IMR-90 (cell line): ENCODE results near the gene SRRM2.

Experiments
- BHLHE40 ChIP-seq: fragments of 150-350 bp; IDR thresholded peaks from 2 replicates; pipeline ENCODE4 v1.6.1; 2016; ENCODE audit warnings: mild to moderate bottlenecking, low read depth, low read length
- CEBPB ChIP-seq: IDR thresholded peaks from 2 replicates; pipeline ENCODE4 v1.6.1; 2012; ENCODE audit warnings: low read depth, low read length, improper control_type of control experiment
- CHD1 ChIP-seq: IDR thresholded peaks from 2 replicates; pipeline ENCODE4 v1.6.1; 2012; ENCODE audit warnings: low read depth, low read length, improper control_type of control experiment
- FOS ChIP-seq: fragments of 150-350 bp; IDR thresholded peaks from 2 replicates; pipeline ENCODE4 v1.6.1; 2016; ENCODE audit warnings: low read depth, low read length
- MAFK ChIP-seq: IDR thresholded peaks from 2 replicates; pipeline ENCODE4 v1.6.1; 2012; ENCODE audit warnings: low read depth, low read length, improper control_type of control experiment
- MAZ ChIP-seq: IDR thresholded peaks from 2 replicates; pipeline ENCODE4 v1.6.1; 2012; ENCODE audit warnings: low read depth, mild to moderate bottlenecking, low read length, improper control_type of control experiment, moderate library complexity, borderline replicate concordance
- MXI1 ChIP-seq: IDR thresholded peaks from 2 replicates; pipeline ENCODE4 v1.6.1; 2012; ENCODE audit warnings: low read depth, mild to moderate bottlenecking, low read length, moderate library complexity, borderline replicate concordance
- POLR2A ChIP-seq: IDR thresholded peaks from 2 replicates; pipeline ENCODE4 v1.6.1; 2012; ENCODE audit warnings: mild to moderate bottlenecking, low read depth, low read length
- RAD21 ChIP-seq: IDR thresholded peaks from 2 replicates; pipeline ENCODE4 v1.6.1; 2012; ENCODE audit warnings: low read length, improper control_type of control experiment
- RCOR1 ChIP-seq: IDR thresholded peaks from 2 replicates; pipeline ENCODE4 v1.6.1; 2012; ENCODE audit warnings: mild to moderate bottlenecking, low read length, improper control_type of control experiment; ENCODE audit not compliant: insufficient replicate concordance
- RFX5 ChIP-seq: IDR thresholded peaks from 2 replicates; pipeline ENCODE4 v1.8.0; 2012; ENCODE audit warnings: low read depth, mild to moderate bottlenecking, low read length, moderate library complexity
- SMC3 ChIP-seq: fragments of 150-350 bp; IDR thresholded peaks from 2 replicates; pipeline ENCODE4 v1.6.1; 2016; ENCODE audit warnings: low read depth, mild to moderate bottlenecking, antibody characterized with exemption, low read length, moderate library complexity
- TF ChIP-seq, protein P1 (sequence below): conservative IDR thresholded peaks from 2 replicates; pipeline ENCODE4 v1.5.1; 2012; ENCODE audit warnings: mild to moderate bottlenecking, low read depth, low read length, improper control_type of control experiment

DNA sequence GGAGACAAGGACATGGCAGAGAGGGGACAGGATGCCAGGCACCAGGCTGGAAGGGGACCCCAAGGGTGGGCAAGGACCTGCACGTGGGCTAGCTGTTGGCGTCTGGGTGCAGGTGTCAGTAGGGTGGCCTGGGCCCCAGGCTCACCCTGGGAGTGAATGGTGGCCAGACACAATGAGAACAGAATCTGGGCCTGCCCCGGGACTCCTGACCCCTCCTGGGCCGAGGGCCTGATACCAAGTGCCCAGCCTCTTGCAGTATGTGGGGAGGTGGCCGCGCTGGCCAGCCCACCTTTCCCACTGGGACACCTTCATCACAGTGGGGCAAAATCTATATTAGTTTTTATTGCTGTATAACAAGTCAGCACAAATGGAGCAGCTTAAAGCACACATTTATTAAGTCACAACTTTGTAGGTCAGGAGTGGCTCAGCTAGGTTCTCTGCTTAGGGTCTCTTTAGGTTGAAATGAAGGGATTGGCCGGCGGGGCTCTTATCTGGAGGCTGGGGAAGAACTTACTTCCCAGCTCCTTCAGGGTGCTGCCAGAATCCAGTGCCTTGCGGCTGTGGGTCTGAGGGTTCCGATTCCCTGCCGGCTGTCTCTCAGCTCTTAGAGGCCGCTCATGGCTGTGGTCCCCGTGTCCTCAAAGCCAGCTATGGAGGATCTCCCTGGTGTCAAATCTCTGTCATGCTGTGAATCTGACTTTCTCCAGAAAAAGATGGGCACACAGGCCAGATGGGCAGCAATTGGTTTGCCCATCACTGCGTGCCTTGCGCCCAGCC lies 31.3 kb downstream of the SRRM2 start:
- TF ChIP-seq, protein P1, sequence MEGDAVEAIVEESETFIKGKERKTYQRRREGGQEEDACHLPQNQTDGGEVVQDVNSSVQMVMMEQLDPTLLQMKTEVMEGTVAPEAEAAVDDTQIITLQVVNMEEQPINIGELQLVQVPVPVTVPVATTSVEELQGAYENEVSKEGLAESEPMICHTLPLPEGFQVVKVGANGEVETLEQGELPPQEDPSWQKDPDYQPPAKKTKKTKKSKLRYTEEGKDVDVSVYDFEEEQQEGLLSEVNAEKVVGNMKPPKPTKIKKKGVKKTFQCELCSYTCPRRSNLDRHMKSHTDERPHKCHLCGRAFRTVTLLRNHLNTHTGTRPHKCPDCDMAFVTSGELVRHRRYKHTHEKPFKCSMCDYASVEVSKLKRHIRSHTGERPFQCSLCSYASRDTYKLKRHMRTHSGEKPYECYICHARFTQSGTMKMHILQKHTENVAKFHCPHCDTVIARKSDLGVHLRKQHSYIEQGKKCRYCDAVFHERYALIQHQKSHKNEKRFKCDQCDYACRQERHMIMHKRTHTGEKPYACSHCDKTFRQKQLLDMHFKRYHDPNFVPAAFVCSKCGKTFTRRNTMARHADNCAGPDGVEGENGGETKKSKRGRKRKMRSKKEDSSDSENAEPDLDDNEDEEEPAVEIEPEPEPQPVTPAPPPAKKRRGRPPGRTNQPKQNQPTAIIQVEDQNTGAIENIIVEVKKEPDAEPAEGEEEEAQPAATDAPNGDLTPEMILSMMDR, result no peak
- no peak for TF ChIP-seq POLR2A
- no peak for TF ChIP-seq RAD21
- no peak for TF ChIP-seq BHLHE40
- TF ChIP-seq FOS, result no peak
- TF ChIP-seq RCOR1, result no peak
- no peak for TF ChIP-seq MAFK
- no peak for TF ChIP-seq MXI1
- no peak for TF ChIP-seq CEBPB
- TF ChIP-seq SMC3, result no peak
- TF ChIP-seq RFX5, result no peak
- no peak for TF ChIP-seq MAZ
- no peak for TF ChIP-seq CHD1
